Measurements from ENCODE around the gene RUFY1. TPM values are rescaled to one million over a fixed set of nuclear protein-coding genes. Genes with fewer than 3 reads are reported as not detected.

The RUFY1 gene
- polyA plus RNA-seq, 1 of the 3 experiments (the other 2 are of a cell fraction), result 30.3 TPM

DNA sequence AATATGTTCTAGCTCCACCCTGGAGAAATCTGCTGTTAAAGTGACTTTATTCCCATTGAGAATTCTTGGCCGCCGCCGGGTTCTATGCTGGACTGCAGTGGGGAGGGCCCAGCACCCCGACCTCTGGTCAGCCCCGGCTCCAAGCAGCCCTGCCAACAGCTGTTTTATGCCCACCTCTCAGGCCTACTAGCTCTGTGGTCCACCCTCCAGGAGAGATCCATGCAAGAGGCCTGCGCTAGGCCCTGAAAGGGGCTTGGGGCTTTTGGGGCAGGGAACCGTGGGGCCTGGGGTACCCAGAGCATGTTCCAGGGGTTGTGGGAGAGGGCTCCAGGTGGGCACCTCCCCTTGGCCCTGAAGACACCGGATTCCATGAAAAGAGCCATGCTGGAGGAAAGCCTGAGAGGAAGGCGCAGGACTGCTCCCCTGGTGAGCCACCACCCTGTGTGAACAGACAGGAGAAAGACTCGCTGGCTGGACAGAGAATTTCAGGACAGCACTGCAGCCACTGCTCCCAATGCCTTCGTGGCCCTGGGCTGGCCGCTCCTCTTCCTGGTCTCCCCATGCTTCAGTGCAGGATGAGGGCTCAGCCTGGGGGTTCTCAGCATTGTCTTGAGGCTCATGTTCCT lies 44.6 kb upstream of the RUFY1 start:
- no peaks in the 10 kb centered on the region for H3K36me3 ChIP-seq (replicated peaks in 1 of 2; ENCODE audit: control insufficient read depth in 1 of 2, insufficient read depth in 2 of 2, low read length in 1 of 2)
- H3F3A ChIP-seq (replicated peaks; ENCODE audit: insufficient read depth), result no peaks in the 10 kb centered on the region

DNA sequence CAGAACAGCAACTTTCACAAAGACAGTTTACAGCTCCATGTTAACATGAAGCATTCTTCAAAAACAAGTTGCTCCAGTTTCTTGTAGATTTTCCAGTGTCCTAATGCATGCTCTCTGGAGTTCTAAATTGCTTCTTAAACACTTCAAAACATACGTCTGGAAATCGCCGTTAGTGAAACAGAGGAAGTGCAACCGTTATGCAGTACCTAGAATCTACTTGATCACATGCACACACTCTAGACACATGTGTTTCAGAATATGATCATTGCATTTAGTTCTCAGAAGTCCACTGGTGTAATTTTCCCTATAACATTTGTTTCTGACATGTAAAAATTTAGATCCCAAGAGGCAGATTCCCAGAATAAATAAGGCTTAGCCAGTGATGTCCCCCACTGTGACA lies 41.1 kb upstream of the RUFY1 start:
- no peak overlapping the region for H2AFZ ChIP-seq (ENCODE audit: low read depth)
- 64% methylated on average over 4 of the region's 4 CpGs for WGBS (ENCODE audit: low lambda C conversion rate)
- POLR2A ChIA-PET, result no interaction called here

More for the DNA sequence above, 44.6 kb upstream of the RUFY1 start:
- Histone ChIP-seq H4K20me1 (ENCODE audit: insufficient read depth) (no peaks in the 10 kb centered on the region), H3K4me2 (no peak overlapping the region), H3K9ac (no peak overlapping the region), H3K4me3 (ENCODE audit: low read depth in 2 of 2, low read length in 1 of 2) (no peak overlapping the region), H3K4me1 (ENCODE audit: control insufficient read depth in 1 of 2, insufficient read depth in 2 of 2, low read depth in 1 of 2, low read length in 1 of 2) (no peaks in the 10 kb centered on the region), H3K27ac (ENCODE audit: low read depth in 2 of 2, low read length in 1 of 2) (no peak overlapping the region), H2AFZ (ENCODE audit: low read depth) (no peak overlapping the region), H3K9me2 (no peaks in the 10 kb centered on the region), H3K27me3 (ENCODE audit: insufficient read depth) (no peaks in the 10 kb centered on the region), H3K79me2 (ENCODE audit: insufficient read depth) (no peaks in the 10 kb centered on the region), H3K9me3 (no peaks in the 10 kb centered on the region)
- WGBS (ENCODE audit: low lambda C conversion rate), result 52% methylated on average over 12 of the region's 12 CpGs
- TF ChIP-seq FOXJ3 (CRISPR knock-in tag; IDR thresholded peaks at IDR 0.05), result no peak
- no peak for TF ChIP-seq JUND (IDR thresholded peaks at IDR 0.05)
- TF ChIP-seq, protein P1, sequence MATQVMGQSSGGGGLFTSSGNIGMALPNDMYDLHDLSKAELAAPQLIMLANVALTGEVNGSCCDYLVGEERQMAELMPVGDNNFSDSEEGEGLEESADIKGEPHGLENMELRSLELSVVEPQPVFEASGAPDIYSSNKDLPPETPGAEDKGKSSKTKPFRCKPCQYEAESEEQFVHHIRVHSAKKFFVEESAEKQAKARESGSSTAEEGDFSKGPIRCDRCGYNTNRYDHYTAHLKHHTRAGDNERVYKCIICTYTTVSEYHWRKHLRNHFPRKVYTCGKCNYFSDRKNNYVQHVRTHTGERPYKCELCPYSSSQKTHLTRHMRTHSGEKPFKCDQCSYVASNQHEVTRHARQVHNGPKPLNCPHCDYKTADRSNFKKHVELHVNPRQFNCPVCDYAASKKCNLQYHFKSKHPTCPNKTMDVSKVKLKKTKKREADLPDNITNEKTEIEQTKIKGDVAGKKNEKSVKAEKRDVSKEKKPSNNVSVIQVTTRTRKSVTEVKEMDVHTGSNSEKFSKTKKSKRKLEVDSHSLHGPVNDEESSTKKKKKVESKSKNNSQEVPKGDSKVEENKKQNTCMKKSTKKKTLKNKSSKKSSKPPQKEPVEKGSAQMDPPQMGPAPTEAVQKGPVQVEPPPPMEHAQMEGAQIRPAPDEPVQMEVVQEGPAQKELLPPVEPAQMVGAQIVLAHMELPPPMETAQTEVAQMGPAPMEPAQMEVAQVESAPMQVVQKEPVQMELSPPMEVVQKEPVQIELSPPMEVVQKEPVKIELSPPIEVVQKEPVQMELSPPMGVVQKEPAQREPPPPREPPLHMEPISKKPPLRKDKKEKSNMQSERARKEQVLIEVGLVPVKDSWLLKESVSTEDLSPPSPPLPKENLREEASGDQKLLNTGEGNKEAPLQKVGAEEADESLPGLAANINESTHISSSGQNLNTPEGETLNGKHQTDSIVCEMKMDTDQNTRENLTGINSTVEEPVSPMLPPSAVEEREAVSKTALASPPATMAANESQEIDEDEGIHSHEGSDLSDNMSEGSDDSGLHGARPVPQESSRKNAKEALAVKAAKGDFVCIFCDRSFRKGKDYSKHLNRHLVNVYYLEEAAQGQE (IDR thresholded peaks at IDR 0.05; ENCODE audit: low read depth, low read length), result no peak
- no peak for TF ChIP-seq RCOR1 (IDR thresholded peaks at IDR 0.05; ENCODE audit: low read length)
- CTCF ChIA-PET, result interaction anchor here (0.7 to 1.5 kb wide), 2 partner anchors 12 to 338 kb away, joined by 3 read pairs; no protein-coding TSS in a partner anchor
- POLR2A ChIA-PET, result no interaction called here
- DNase-seq, result no peak

More for the DNA sequence above, 41.1 kb upstream of the RUFY1 start:
- H3K9ac ChIP-seq, result no peak overlapping the region
- CTCF ChIA-PET, result interaction anchor here (0.7 kb wide), 1 partner anchor 248 kb away, joined by 3 read pairs; no protein-coding TSS in a partner anchor
- no peak for DNase-seq
- TF ChIP-seq SIN3A (IDR thresholded peaks at IDR 0.05; ENCODE audit: borderline replicate concordance, low read depth, low read length), result no peak
- no peak for TF ChIP-seq GATA2 (CRISPR knock-in tag; IDR thresholded peaks at IDR 0.05)
- TF ChIP-seq EZH2phosphoT487 (IDR thresholded peaks at IDR 0.05; ENCODE audit: borderline replicate concordance, low read depth), result no peak
- TF ChIP-seq TAF1 (IDR thresholded peaks at IDR 0.05; ENCODE audit: borderline replicate concordance, low read depth, low read length), result no peak
- no peak for TF ChIP-seq RCOR1 (IDR thresholded peaks at IDR 0.05; ENCODE audit: low read length)
- TF ChIP-seq FOXJ3 (CRISPR knock-in tag; IDR thresholded peaks at IDR 0.05), result no peak
- TF ChIP-seq NRF1 (IDR thresholded peaks at IDR 0.05; ENCODE audit: low read depth, low read length), result no peak
- TF ChIP-seq, protein P2, sequence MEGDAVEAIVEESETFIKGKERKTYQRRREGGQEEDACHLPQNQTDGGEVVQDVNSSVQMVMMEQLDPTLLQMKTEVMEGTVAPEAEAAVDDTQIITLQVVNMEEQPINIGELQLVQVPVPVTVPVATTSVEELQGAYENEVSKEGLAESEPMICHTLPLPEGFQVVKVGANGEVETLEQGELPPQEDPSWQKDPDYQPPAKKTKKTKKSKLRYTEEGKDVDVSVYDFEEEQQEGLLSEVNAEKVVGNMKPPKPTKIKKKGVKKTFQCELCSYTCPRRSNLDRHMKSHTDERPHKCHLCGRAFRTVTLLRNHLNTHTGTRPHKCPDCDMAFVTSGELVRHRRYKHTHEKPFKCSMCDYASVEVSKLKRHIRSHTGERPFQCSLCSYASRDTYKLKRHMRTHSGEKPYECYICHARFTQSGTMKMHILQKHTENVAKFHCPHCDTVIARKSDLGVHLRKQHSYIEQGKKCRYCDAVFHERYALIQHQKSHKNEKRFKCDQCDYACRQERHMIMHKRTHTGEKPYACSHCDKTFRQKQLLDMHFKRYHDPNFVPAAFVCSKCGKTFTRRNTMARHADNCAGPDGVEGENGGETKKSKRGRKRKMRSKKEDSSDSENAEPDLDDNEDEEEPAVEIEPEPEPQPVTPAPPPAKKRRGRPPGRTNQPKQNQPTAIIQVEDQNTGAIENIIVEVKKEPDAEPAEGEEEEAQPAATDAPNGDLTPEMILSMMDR (IDR thresholded peaks at IDR 0.05), result no peak
- TF ChIP-seq RAD21 (IDR thresholded peaks at IDR 0.05; ENCODE audit: low read length), result no peak
- TF ChIP-seq, protein P3, sequence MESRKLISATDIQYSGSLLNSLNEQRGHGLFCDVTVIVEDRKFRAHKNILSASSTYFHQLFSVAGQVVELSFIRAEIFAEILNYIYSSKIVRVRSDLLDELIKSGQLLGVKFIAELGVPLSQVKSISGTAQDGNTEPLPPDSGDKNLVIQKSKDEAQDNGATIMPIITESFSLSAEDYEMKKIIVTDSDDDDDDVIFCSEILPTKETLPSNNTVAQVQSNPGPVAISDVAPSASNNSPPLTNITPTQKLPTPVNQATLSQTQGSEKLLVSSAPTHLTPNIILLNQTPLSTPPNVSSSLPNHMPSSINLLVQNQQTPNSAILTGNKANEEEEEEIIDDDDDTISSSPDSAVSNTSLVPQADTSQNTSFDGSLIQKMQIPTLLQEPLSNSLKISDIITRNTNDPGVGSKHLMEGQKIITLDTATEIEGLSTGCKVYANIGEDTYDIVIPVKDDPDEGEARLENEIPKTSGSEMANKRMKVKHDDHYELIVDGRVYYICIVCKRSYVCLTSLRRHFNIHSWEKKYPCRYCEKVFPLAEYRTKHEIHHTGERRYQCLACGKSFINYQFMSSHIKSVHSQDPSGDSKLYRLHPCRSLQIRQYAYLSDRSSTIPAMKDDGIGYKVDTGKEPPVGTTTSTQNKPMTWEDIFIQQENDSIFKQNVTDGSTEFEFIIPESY (IDR thresholded peaks at IDR 0.05; ENCODE audit: borderline replicate concordance, low read depth), result no peak
- no peaks in the 10 kb centered on the region for H3K27me3 ChIP-seq (ENCODE audit: insufficient read depth)
- no peaks in the 10 kb centered on the region for H3K79me2 ChIP-seq (ENCODE audit: insufficient read depth)
- no peaks in the 10 kb centered on the region for H4K20me1 ChIP-seq (ENCODE audit: insufficient read depth)
- H3K4me1 ChIP-seq (ENCODE audit: control insufficient read depth in 1 of 2, insufficient read depth in 2 of 2, low read depth in 1 of 2, low read length in 1 of 2), result no peaks in the 10 kb centered on the region
- no peaks in the 10 kb centered on the region for H3K9me2 ChIP-seq
- no peak overlapping the region for H3K27ac ChIP-seq (ENCODE audit: low read depth in 2 of 2, low read length in 1 of 2)
- no peaks in the 10 kb centered on the region for H3K36me3 ChIP-seq (replicated peaks in 1 of 2; ENCODE audit: control insufficient read depth in 1 of 2, insufficient read depth in 2 of 2, low read length in 1 of 2)
- H3K9me3 ChIP-seq, result no peaks in the 10 kb centered on the region
- no peaks in the 10 kb centered on the region for H3F3A ChIP-seq (replicated peaks; ENCODE audit: insufficient read depth)
- H3K4me2 ChIP-seq, result no peak overlapping the region
- H3K4me3 ChIP-seq (ENCODE audit: low read depth in 2 of 2, low read length in 1 of 2), result no peak overlapping the region
